Stimulated activated CD8-positive, alpha-beta memory T cell treated with anti-CD3 and anti-CD28 coated beads, Interleukin-4, amount 100 ng/mL, for 4 hours (primary cell): ENCODE data around the gene SOWAHA.
"Not testable (repeated sequence)": the region's sequence is repeated elsewhere in the genome, so short reads cannot be mapped to it uniquely, and the experiment has no call there.

Source experiments
- DNase-seq, 2 donors: peaks; one replicate each; pipeline ENCODE4 v3.0.0-alpha.2; 2020; ENCODE audit warnings: low read depth in 2 of 2, low spot score in 1 of 2

SOWAHA gene

DNA sequence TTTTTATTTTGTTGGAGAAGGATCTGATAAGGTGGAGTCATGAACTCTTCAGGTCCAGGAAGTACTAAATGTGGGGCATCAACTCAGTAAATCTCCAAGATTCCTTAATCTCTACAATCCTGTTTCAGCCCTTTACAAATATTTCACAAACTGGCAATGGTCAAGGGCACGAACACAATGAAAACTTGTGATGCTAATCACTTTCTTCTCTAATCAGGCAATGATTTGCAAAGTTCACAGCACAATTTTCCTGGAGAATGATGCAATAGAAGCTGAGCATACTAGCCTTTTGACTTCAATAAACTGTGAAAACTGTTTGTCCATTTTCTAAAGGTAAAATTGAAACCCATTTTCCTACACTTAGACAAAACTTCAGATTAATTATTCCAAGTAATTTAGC, 36.2 kb downstream of the SOWAHA start:
- DNase-seq, result no peak

GRCh38 chr5:132850066-132850465, 37.0 kb downstream of the SOWAHA start:
- no peak for DNase-seq

- no peak for DNase-seq
These were observed 40.2 kb downstream of the SOWAHA start for GRCh38 chr5:132853323-132853722.

GRCh38 chr5:132853790-132854189, 40.7 kb downstream of the SOWAHA start:
- no peak for DNase-seq

- DNase-seq, result no peak
These were observed 41.2 kb downstream of the SOWAHA start for GRCh38 chr5:132854301-132854700.

DNA sequence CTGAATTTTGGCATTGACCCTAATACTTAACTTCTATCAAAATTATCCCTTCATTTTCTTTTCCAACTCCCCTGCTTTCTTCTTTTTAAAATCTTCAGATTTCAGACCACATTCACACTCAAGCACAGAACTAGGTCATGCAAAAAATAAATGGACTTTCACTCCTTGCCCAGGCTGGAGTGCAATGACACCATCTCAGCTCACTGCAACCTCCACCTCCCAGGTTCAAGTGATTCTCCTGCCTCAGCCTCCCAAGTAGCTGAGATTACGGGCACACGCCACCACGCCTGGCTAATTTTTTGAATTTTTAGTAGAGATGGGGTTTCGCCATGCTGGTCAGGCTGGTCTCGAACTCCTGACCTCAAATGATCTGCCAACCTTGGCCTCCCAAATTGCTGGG, 41.9 kb downstream of the SOWAHA start:
- not testable (repeated sequence) for DNase-seq

GRCh38 chr5:132856011-132856410, 42.9 kb downstream of the SOWAHA start:
- DNase-seq, result no peak

GRCh38 chr5:132859889-132860437, 46.9 kb downstream of the SOWAHA start:
- no peak for DNase-seq

GRCh38 chr5:132860742-132861141, 47.6 kb downstream of the SOWAHA start:
- DNase-seq, result no peak

DNA sequence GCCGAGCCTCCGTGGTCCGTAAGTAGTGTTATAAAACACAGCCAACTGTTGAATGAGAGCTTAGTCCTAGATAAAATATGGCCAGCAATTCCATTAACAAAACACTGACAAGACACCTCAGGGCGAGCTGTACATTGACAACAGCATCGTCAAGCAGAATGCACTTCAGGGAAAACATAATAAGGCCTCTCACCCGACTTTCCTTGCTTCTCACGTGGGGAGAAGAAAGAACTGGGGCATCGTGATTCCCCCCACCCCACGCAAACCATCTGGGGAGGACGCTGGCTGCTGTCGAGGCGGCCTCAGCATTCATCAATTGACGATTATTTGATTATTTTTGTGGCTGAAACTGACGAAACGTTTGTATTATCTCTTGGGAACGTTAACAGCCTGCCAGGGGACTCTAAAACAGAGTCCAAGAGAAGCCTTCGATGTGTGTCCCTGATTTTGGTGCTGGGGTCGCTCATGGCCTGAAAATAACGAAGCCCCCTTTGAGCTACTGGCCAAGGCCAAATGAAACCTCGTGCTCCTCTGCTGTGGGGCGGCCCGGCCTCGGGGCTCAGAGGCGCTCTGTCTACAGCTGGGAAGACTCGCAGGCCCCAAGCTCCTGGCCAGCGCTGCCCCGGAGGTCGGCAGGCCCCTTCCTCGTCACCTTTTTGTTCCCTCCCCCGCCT, 52.7 kb downstream of the SOWAHA start:
- no peak for DNase-seq
